GM18909 (cell line): ENCODE data around the gene ELN.

ENCODE experiments used
- ATAC-seq: cut with Tn5 transposase; IDR thresholded peaks from one replicate; pipeline ENCODE4 v1.9.1; 2021; ENCODE audit warnings: mild to moderate bottlenecking; ENCODE audit not compliant: unreplicated experiment, poor library complexity

Gene ELN

GRCh38 chr7:74022507-74022906 lies 5.5 kb upstream of the ELN start:
- ATAC-seq = no peak

DNA sequence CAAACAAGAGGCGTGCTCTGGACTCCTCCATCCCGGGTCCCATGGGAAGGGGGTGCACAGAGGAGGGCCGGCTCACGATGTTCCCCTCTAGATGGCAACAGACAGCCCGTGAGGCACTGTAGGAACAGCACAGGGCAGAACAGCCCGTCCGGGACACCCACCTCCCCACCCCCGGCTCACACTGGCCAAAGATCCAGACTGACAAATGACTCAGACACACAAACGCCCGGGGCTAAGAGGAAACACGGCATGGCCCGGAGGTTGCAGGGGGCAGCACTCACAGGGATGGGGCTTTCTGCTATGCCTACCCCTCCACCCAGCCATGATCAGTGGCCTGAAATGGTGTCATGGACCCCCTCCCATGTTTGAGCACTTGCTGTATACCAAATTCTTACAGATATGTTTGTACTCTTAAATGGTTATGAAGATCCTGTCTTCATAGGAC lies 4.9 kb upstream of the ELN start:
- ATAC-seq = no peak

DNA sequence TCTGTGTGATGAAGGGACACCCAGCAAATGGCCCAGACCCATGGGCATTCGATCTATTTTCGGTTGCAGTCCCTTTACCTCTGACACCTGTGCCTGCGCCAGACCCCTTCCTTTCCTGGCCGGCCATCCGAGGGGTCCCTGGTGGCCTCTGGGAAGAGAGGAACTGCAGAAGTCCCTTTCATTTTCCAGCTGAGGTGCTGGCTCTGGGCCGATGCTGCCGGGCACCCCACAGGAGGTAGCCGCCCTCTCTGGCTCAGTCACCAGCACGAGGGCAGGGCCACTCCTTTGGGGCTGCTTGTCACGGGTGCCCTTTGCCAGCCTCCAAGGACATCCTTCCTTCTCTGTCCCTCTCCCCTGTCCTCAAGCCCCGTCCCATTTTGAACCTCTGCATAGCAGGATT lies 4.2 kb upstream of the ELN start:
- no peak for ATAC-seq

DNA sequence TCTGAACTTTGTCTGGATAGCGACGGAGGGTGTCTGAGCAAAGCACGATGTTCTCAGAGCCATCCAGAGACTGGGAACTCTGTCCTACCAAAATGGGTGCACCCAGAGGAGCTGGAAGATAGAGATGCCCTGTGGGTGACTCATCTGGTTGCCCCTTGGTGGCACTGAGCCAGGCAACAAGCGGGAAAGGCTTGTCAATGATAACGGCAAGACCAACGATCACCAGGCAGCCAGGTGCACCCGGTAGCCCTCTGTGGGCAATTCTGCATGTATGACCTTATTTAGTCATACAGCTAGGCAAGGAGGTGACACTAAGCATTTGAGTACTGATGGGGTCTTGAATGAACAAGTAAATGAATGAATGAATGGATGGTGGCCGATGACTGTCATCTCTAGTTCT lies 2.8 kb upstream of the ELN start:
- ATAC-seq = no peak

- no peak for ATAC-seq
These were observed 2.2 kb upstream of the ELN start for GRCh38 chr7:74025730-74026129.

DNA sequence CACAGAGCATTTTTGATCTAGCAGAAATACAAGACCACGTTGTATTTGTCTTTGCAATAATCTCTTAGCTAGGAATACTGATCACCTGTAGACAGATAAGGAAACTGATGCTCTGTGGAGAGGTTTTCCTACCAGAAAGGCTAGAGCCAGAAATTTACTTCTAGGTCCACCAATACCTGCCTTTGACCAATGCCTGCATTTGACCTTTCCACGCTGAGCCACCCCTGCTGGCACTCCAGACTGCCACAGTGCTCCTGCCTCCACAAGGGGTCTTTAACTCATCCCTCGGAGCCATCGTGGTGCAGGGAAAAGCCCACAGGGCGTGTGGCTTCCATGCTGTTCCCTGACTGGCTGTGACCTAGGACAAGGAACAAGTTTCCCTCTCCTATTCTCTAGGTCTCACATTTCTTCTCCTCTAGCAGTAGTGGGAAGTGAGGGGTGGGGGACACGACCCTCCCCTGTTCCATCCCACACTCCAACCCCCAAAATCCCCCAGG lies 1.5 kb upstream of the ELN start:
- no peak for ATAC-seq

- ATAC-seq = no peak
These were observed 880 bp upstream of the ELN start for GRCh38 chr7:74026903-74027682.

DNA sequence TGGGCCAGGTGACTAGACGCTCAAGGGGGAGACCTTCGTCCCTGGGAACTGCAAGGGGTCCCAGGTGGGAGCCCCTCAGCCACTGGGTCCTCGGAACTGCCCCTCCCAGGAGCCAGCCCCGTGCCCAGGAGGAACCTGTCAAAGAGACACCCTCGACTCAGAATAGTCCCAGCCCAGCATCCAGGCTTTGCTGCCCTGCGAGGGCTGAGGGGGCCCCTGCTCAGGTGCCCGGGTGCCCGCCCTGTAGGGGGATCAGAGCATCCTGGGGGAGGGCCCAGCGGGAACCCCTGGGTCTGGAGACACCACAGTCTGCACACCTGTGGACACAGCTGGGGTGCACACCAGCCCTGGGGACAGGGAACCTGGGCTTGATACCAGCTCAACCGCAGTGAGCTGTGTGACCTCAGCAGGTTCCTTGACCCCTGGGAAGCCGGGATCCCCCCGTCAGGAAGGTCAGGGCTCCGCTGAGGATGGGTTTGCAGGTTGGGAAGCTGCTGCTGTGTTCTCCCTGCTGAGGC lies 407 bp downstream of the ELN start:
- ATAC-seq = no peak

DNA sequence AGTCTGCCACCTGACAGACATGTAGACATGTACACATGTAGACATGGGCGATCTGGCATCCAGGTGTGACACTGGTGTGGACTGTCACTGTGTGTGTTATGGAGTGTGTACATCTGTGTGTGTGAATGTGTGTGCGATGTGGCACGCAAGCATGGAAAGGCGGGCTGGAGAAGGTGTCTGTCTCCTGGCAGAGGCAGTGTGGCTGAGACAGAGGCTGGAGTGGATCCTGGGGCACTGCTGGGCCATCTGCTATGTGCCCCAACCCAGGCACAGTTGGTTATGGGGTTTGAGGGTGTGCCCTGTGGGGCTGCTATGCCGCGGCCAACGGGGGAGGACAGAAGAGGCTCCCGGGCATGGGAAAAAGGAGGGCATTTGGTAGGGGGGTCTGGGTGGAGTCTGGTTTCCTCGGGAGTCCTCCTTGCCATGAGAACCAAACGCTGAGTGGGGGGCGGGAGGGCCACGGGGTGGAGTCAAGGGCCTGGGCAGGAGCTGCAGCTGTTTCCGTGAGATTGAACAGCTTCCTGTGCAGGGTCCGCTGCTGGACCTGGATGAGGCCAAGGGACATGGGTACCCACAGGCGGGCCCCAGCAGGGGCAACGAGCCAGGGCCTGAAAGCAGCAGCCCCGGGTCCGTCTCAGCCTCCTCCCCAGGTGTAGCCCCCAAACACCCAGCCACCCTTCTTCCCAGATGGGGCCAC lies 1.3 kb downstream of the ELN start:
- ATAC-seq = no peak

DNA sequence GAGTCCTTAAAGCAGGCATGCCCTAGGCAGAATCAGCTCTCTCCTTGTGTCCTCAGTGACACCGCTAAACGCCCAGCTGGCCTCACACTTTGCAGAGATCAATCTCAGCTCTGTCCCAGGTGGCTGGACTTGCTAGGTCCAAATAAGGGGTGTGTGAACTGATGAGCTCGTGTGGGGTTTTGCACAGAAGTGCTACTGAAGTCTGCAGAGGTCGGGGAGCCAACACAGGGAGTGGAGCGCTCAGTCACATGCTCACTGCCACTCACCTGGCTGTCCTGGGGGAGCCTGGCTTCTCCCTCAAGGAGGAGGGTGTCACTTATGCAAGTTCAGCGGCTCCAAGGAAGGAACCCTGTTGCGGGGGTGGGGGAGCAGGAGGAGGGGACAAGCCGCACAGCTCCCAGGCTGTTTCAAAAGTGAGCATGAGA lies 2.0 kb downstream of the ELN start:
- no peak for ATAC-seq

GRCh38 chr7:74030861-74031260 lies 2.9 kb downstream of the ELN start:
- ATAC-seq = no peak

DNA sequence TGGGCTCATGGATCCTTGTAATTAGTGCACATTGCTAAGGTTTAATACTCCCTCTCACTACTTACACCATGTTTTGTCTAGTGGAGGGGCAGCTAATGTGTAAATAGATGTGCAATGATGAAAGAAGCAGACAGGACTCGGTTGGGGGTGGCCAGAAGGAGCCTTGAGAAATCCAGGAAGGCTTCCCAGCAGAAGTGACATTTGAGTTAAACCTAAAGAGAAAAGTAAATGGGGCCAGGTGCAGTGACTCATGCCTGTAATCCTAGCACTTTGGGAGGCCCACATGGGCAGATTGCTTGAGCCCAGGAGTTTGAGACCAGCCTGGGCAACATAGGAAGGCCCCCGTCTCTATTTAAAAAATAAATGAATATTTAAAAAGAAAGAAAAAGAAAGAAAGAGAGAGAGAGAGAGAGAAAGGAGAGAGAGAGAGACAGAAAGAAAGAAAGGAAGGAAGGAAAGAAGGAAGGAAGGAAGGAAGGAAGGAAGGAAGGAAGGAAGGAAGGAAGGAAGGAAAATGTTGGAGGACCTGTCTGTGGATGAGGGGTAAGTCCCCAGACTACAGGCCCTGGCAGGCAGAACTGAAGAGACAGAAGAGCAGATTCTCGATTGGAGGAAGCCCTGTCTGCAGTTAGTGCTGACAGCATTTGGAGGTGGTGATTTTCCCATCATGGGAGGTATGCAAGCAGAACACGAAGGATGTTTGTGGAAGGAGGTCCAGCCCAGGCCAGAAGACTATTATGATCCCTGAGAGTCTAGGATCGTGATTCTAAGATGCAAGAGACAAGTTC lies 3.6 kb downstream of the ELN start:
- ATAC-seq = no peak

DNA sequence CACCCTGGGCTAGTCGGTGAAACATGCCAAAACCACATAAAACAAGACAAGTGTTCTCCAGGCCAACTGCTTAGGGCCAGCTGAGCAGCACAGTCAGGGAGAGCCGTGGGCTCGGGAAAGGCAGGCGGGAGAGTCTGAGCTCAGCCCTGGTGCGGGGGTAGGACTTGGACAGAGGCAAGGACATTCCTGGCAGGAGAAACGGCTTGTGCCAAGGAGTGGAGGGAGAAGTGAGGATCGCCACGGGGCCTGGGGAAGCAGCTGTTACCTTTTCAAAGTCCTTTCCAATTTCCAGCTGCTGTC lies 4.2 kb downstream of the ELN start:
- no peak for ATAC-seq

DNA sequence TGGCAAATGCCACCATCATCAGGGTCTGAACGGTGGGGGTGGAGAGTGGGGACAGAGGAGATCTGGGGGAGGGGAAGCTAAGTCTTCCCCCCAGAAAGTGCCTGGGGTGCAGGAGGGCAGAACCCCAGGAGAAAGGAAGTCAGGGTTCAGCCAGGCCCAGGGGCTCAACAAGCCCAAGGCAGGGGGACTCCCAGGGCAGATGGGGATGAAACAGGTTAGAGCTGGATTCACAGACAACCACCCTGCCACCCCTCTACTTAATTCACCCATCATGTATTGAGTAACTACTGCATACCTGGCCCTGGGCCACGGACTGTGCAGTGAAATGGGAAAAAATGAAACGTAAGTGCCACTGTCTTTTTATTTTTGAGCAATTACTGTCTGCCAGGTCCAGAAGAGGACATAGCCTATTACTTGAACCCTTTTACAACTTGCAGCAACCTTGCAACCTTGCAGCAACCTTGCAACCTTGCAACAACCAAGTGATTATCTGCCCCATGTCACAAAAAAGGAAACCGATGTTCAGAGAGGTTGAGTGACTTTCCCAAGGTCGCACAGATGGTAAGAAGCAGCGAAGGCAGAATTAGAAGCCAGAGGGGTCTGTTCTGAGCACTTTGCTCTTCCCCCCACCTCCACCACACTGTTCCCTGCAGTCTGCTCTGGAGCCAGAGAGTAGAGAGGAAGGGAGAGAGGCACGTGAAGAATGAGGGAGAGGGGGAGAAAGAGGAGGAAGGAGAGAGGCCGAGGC lies 4.8 kb downstream of the ELN start:
- no peak for ATAC-seq

- no peak for ATAC-seq
These were observed 5.7 kb downstream of the ELN start for GRCh38 chr7:74033372-74034311.

- ATAC-seq = no peak
These were observed 9.6 kb downstream of the ELN start for GRCh38 chr7:74037609-74038008.

DNA sequence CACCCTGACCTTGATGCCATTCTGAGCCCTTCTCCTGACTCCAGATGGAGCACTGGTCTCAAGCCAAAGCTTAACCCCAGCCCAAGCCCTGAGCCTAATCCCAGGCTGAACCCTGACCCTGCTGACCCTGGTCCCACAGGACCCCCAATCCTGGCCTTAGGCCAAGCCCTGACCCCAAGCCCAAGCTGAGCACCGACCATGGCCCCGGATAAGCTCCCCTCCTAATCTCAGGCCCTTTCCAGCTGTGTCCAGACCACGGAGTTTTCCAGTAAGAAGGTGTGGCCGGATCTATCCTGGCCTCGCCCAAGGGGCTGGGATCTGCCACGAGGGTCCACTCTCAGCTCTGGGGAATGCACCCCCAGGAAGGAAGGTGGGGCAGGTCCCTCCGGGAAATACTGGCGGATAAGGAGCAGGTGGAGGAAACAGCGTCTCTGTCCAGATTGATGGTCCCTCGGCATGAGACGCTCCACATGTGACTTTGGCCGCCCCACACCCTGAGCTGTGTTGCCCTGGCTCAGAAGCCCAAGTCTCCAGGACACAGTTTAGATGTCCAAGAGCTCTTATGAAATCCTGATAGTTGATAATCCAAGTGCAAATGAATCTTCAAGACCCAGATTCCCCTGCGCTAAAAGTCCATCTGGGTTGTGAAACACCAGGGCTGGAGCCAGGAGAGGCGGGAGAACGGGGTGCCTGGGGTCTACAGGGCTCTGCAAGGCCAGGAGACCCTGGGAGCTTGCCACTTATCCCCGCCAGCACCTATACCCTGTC lies 10.4 kb downstream of the ELN start:
- ATAC-seq = no peak

DNA sequence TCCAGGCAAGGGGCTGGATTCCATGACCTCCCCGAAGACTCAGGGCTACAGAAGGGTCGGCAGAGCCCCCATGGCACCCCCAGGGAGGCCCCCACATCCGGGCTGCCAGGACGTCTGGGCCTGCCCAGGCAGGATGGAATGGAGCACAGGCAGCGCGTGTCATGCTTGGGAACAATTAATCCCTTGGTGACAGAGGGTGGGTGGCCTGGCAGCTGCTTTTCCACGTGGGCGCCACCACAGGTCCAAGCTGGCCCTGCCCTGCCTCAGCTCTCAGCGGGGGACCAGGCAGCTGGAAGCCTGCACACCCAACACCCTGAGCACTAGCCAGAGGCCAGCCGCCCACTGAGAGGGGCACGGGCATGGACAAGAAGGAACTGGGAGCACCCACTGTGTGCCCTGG lies 11.4 kb downstream of the ELN start:
- ATAC-seq = no peak
